ENCODE measurements around the gene NEU2.

DNA sequence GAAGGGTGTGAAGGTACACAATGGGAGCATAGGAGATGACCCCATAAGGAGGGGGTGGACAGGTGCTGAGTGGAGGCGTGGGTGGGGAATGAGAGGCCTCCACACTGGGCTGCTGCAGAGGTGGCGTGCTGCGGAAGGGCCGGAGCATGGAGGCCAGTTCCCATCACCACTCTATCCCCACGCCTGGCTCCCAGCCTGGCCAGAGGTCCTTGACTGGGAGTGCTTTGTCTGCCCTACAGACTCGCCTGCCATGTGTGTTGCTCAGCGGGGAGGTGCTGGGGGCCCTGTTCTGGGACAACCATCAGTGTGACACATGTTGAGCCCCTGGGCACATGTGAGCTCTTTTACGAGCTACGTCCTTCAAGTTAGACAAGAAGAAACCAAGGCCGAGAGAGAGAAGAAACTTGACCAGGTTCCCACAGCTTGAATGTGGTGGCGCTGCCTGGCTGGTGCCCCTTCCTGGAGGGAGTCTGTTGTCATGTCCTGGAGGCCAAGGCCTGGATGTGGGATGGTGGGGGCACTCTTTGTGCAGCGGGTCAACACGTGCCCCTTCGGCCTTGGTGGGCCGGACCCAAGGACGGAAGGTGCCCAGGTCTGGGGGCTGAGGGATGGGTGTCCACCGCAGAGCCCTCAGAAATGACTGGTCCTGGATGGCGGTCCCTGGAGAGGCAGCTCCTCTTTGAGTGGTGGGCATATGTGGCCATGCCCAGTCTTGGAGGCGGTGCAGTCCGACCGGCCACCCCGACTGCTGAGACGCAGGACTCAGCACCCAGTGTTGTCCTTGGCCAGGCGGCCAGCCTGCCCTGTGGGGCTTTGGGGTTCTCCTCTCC is 26.5 kb downstream of the NEU2 start:
- TF ChIP-seq, protein P1, sequence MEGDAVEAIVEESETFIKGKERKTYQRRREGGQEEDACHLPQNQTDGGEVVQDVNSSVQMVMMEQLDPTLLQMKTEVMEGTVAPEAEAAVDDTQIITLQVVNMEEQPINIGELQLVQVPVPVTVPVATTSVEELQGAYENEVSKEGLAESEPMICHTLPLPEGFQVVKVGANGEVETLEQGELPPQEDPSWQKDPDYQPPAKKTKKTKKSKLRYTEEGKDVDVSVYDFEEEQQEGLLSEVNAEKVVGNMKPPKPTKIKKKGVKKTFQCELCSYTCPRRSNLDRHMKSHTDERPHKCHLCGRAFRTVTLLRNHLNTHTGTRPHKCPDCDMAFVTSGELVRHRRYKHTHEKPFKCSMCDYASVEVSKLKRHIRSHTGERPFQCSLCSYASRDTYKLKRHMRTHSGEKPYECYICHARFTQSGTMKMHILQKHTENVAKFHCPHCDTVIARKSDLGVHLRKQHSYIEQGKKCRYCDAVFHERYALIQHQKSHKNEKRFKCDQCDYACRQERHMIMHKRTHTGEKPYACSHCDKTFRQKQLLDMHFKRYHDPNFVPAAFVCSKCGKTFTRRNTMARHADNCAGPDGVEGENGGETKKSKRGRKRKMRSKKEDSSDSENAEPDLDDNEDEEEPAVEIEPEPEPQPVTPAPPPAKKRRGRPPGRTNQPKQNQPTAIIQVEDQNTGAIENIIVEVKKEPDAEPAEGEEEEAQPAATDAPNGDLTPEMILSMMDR (IDR thresholded peaks at IDR 0.05) = no peak
- no peak for TF ChIP-seq POLR2A (IDR thresholded peaks at IDR 0.05)
